ENCODE measurements around the gene DGKD. TPM values are rescaled to one million over a fixed set of nuclear protein-coding genes. Genes with fewer than 3 reads are reported as not detected.

The DGKD gene
- total RNA-seq, 1 experiment from 2014 or later, result 52.0 TPM

DNA sequence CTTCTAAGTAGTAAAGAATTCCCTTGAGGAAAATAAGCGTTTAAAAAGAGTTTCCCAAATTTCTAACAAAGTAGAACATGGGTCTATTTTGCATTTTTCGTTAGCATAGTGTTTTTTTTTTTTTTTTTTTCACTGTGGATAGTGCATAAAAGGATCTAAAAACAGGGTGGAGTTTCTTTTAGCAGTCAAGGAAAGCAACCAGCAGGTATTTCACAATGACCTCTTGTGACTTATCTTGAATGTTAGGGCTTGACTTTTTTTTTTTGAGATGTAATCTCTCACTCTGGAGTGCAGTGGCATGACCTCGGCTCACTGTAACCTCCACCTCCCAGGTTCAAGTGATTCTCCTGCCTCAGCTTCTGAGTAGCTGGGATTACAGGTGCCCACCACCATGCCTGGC lies 14.9 kb upstream of the DGKD start:
- ChIA-PET CTCF (no interaction called here), RAD21 (ENCODE audit: low non-redundant PET in 1 of 2, low total read pairs in 2 of 2, uncharacterized antibody in 2 of 2, unreplicated experiment in 2 of 2) (no interaction called here), POLR2A (no interaction called here)
- Histone ChIP-seq H3K9ac (ENCODE audit: low read length) (no peak overlapping the region), H3K4me3 (replicated peaks in 1 of 2; ENCODE audit: low read depth in 1 of 2, low read length in 2 of 2) (no peak overlapping the region), H3K4me2 (ENCODE audit: low read length) (no peak overlapping the region), H3K36me3 (ENCODE audit: control insufficient read depth in 1 of 2, insufficient read depth in 2 of 2, low read length in 2 of 2) (no peaks in the 10 kb centered on the region), H3K79me2 (ENCODE audit: insufficient read depth, low read length) (no peaks in the 10 kb centered on the region), H3K27me3 (ENCODE audit: insufficient read depth, low read length) (no peaks in the 10 kb centered on the region), H4K20me1 (ENCODE audit: insufficient read depth) (no peaks in the 10 kb centered on the region), H3K27ac (ENCODE audit: low read depth, low read length) (no peak overlapping the region), H3K9me3 (ENCODE audit: control insufficient read depth in 1 of 2, insufficient read depth in 1 of 2, low read depth in 1 of 2, low read length in 2 of 2) (no peaks in the 10 kb centered on the region), H2AFZ (ENCODE audit: low read depth, low read length, poor library complexity, severe bottlenecking) (no peak overlapping the region), H3K9me2 (ENCODE audit: insufficient read depth) (no peaks in the 10 kb centered on the region), H3K4me1 (ENCODE audit: control insufficient read depth in 1 of 2, insufficient read depth in 2 of 2, low read length in 2 of 2) (no peaks in the 10 kb centered on the region)
- TF ChIP-seq ELF1 (IDR thresholded peaks at IDR 0.05; ENCODE audit: borderline replicate concordance, low read depth) (no peak), EZH2 (IDR thresholded peaks at IDR 0.05) (no peak), POLR2AphosphoS5 (IDR thresholded peaks at IDR 0.05; ENCODE audit: low read depth, low read length) (no peak), YY1 (IDR thresholded peaks at IDR 0.05; ENCODE audit: extremely low read depth, insufficient replicate concordance, low read depth, low read length) (no peak), JUND (IDR thresholded peaks at IDR 0.05) (no peak)
- TF ChIP-seq, protein P1, sequence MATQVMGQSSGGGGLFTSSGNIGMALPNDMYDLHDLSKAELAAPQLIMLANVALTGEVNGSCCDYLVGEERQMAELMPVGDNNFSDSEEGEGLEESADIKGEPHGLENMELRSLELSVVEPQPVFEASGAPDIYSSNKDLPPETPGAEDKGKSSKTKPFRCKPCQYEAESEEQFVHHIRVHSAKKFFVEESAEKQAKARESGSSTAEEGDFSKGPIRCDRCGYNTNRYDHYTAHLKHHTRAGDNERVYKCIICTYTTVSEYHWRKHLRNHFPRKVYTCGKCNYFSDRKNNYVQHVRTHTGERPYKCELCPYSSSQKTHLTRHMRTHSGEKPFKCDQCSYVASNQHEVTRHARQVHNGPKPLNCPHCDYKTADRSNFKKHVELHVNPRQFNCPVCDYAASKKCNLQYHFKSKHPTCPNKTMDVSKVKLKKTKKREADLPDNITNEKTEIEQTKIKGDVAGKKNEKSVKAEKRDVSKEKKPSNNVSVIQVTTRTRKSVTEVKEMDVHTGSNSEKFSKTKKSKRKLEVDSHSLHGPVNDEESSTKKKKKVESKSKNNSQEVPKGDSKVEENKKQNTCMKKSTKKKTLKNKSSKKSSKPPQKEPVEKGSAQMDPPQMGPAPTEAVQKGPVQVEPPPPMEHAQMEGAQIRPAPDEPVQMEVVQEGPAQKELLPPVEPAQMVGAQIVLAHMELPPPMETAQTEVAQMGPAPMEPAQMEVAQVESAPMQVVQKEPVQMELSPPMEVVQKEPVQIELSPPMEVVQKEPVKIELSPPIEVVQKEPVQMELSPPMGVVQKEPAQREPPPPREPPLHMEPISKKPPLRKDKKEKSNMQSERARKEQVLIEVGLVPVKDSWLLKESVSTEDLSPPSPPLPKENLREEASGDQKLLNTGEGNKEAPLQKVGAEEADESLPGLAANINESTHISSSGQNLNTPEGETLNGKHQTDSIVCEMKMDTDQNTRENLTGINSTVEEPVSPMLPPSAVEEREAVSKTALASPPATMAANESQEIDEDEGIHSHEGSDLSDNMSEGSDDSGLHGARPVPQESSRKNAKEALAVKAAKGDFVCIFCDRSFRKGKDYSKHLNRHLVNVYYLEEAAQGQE (IDR thresholded peaks at IDR 0.05; ENCODE audit: low read depth), result no peak
- no TSS peak for BruUV-seq (replicated peaks)
- intact Hi-C loops (cut with micrococcal nuclease), result no loop called here
- no peak for ATAC-seq
- DNase-seq (ENCODE audit: low read depth, low spot score), result no peak

DNA sequence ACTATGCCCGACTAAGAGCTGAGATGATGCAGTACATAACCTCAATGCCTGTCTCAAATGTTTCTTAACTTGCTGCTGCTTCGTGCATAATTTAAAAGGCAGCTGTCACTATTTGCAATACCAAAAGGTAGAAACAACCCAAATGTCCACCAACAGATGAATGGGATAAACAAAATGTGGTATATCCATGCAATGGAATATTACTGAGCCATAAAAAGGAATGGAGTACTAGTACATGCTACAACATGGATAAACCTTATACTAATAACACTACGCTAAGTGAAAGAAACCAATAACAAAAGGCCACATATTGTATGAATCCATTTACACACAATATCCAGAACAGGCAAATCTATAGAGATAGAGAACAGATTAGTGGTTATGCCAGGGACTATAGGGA lies 13.0 kb upstream of the DGKD start:
- H3K4me2 ChIP-seq (ENCODE audit: low read length), result no peak overlapping the region
- H3K4me3 ChIP-seq (replicated peaks in 1 of 2; ENCODE audit: low read depth in 1 of 2, low read length in 2 of 2), result no peak overlapping the region
- H4K20me1 ChIP-seq (ENCODE audit: insufficient read depth), result no peaks in the 10 kb centered on the region
- CTCF ChIA-PET, result no interaction called here
- BruUV-seq (replicated peaks), result no TSS peak
- H3K9me2 ChIP-seq (ENCODE audit: insufficient read depth), result no peaks in the 10 kb centered on the region
- POLR2A ChIA-PET, result no interaction called here
- H3K27me3 ChIP-seq (ENCODE audit: insufficient read depth, low read length), result no peaks in the 10 kb centered on the region
- no peak overlapping the region for H2AFZ ChIP-seq (ENCODE audit: low read depth, low read length, poor library complexity, severe bottlenecking)
- no peak overlapping the region for H3K27ac ChIP-seq (ENCODE audit: low read depth, low read length)
- no peaks in the 10 kb centered on the region for H3K9me3 ChIP-seq (ENCODE audit: control insufficient read depth in 1 of 2, insufficient read depth in 1 of 2, low read depth in 1 of 2, low read length in 2 of 2)
- no peak for TF ChIP-seq YY1 (IDR thresholded peaks at IDR 0.05; ENCODE audit: extremely low read depth, insufficient replicate concordance, low read depth, low read length)
- TF ChIP-seq CBX3 (IDR thresholded peaks at IDR 0.05; ENCODE audit: low read depth), result no peak
- TF ChIP-seq, protein P2, sequence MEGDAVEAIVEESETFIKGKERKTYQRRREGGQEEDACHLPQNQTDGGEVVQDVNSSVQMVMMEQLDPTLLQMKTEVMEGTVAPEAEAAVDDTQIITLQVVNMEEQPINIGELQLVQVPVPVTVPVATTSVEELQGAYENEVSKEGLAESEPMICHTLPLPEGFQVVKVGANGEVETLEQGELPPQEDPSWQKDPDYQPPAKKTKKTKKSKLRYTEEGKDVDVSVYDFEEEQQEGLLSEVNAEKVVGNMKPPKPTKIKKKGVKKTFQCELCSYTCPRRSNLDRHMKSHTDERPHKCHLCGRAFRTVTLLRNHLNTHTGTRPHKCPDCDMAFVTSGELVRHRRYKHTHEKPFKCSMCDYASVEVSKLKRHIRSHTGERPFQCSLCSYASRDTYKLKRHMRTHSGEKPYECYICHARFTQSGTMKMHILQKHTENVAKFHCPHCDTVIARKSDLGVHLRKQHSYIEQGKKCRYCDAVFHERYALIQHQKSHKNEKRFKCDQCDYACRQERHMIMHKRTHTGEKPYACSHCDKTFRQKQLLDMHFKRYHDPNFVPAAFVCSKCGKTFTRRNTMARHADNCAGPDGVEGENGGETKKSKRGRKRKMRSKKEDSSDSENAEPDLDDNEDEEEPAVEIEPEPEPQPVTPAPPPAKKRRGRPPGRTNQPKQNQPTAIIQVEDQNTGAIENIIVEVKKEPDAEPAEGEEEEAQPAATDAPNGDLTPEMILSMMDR (IDR thresholded peaks at IDR 0.05 in 2 of 3, conservative IDR thresholded peaks at IDR 0.05 in 1 of 3; ENCODE audit: borderline replicate concordance in 1 of 3, insufficient read depth in 1 of 3, low read depth in 2 of 3, low read length in 2 of 3), result no peak
- TF ChIP-seq FOSL1 (IDR thresholded peaks at IDR 0.05; ENCODE audit: low read depth), result no peak
- no peak for TF ChIP-seq TCF7L2 (IDR thresholded peaks at IDR 0.05; ENCODE audit: borderline replicate concordance, extremely low read depth, insufficient read depth, insufficient read length)
- no peak for TF ChIP-seq POLR2AphosphoS5 (IDR thresholded peaks at IDR 0.05; ENCODE audit: low read depth, low read length)
- TF ChIP-seq EGR1 (IDR thresholded peaks at IDR 0.05; ENCODE audit: low read depth), result no peak
- no peak overlapping the region for H3K9ac ChIP-seq (ENCODE audit: low read length)
- intact Hi-C loops (cut with micrococcal nuclease), result no loop called here
- no peaks in the 10 kb centered on the region for H3K79me2 ChIP-seq (ENCODE audit: insufficient read depth, low read length)
- no peaks in the 10 kb centered on the region for H3K36me3 ChIP-seq (ENCODE audit: control insufficient read depth in 1 of 2, insufficient read depth in 2 of 2, low read length in 2 of 2)
- RAD21 ChIA-PET (ENCODE audit: low non-redundant PET in 1 of 2, low total read pairs in 2 of 2, uncharacterized antibody in 2 of 2, unreplicated experiment in 2 of 2), result no interaction called here
- ATAC-seq (no peak), DNase-seq (ENCODE audit: low read depth, low spot score) (no peak)
- no peaks in the 10 kb centered on the region for H3K4me1 ChIP-seq (ENCODE audit: control insufficient read depth in 1 of 2, insufficient read depth in 2 of 2, low read length in 2 of 2)
